Astrocyte of the spinal cord (primary cell): ENCODE data around the gene ITFG2.

ENCODE experiments used
- DNase-seq: peaks from one replicate; pipeline ENCODE4 v3.0.0; 2011; ENCODE audit warnings: low read depth, low spot score
- H3K4me3 ChIP-seq: 2 replicates; pipeline ENCODE4 v1.5.1; 2011; ENCODE audit warnings: low read depth, mild to moderate bottlenecking, low read length, moderate library complexity
- CTCF ChIP-seq: IDR thresholded peaks from 2 replicates; pipeline ENCODE4 v1.5.1; 2012; ENCODE audit warnings: low read depth, mild to moderate bottlenecking, low read length, inconsistent platforms
- in situ Hi-C: cut with HindIII; loops from 2 replicates; pipeline ENCODE4 v1.10.0; 2017; ENCODE audit warnings: low sequenced_read_pairs

The ITFG2 gene

GRCh38 chr12:2854669-2855453 lies 42.4 kb downstream of the ITFG2 start:
- DNase-seq = no peak
- no peak for TF ChIP-seq CTCF
- in situ Hi-C loops = no loop called here
- H3K4me3 ChIP-seq = no peak overlapping the region

- H3K4me3 ChIP-seq = no peak overlapping the region
- in situ Hi-C loops = no loop called here
- no peak for TF ChIP-seq CTCF
- DNase-seq = no peak
Observed at GRCh38 chr12:2855546-2855945, 43.1 kb downstream of the ITFG2 start.

GRCh38 chr12:2856051-2856450 lies 43.6 kb downstream of the ITFG2 start:
- no peak for DNase-seq
- TF ChIP-seq CTCF = no peak
- in situ Hi-C loops = no loop called here
- no peak overlapping the region for H3K4me3 ChIP-seq

- in situ Hi-C loops = no loop called here
- DNase-seq = no peak
- H3K4me3 ChIP-seq = no peak within 1 kb of the TSS
- no peak for TF ChIP-seq CTCF
Observed at GRCh38 chr12:2857021-2857431, 44.6 kb downstream of the ITFG2 start, which contains the start of gene TEX52. Gene TEX52 (minus strand): TSS chr12:2857039. CDS start chr12:2857026, 13 bp downstream.

- no peak overlapping the region for H3K4me3 ChIP-seq
- in situ Hi-C loops = no loop called here
- no peak for TF ChIP-seq CTCF
- DNase-seq = no peak
Observed at GRCh38 chr12:2857576-2857975, 45.1 kb downstream of the ITFG2 start.

GRCh38 chr12:2858334-2858733 lies 45.9 kb downstream of the ITFG2 start:
- in situ Hi-C loops = no loop called here
- no peak overlapping the region for H3K4me3 ChIP-seq
- no peak for TF ChIP-seq CTCF
- DNase-seq = no peak
